ENCODE measurements around the gene ARRDC1.
"Not testable (repeated sequence)": the region's sequence is repeated elsewhere in the genome, so short reads cannot be mapped to it uniquely, and the experiment has no call there.

The ARRDC1 gene

DNA sequence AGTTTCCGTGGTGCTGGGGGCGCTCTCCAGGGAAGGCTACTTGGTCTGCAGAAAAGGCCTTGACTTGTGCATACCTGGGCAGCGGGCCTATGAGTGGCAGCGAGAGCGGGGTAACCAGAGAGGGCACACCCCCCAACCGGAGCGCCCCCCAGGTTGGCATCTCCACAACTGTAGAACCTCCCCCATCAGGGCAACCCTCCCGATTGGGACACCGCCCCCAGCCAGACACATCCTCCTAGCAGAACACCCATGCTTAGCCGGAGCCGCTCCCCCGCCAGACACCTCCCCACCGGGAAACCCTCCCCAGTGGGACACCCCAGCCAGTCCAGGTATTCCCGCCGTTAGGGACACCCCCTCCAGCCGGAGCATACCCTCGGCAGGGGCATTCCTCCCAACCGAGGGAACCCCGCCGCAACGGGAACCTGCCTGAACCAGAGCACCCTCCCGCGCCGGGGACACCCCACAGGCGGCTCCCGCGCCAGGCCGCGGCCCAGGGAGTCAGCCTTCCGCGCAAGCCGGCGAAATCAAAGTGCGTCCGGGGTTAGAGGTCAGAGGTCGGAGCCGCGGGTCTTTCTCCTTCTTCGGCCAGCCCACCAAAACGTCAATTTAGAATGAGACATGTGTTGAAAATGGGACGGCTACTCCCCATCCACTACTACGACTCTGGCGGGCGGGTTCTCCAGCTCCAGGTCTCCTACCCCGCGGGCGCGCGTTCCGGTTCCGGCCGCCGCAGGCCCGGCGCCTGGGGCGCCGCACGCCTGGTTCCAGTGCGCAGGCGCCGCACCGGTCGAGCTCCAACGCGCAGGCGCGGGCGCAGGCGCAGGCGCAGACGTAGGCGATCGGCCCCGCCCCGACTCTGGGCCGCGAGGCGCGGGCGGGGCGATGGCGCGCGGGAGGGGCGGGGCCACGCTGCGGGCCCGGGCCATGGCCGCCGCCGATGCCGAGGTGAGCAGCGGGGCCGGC is 12.9 kb downstream of the ARRDC1 start, which contains the start of gene EHMT1:
Gene EHMT1 (plus strand): TSS at position 901 of the 963 bp plus-strand sequence. CDS start 24 bp downstream, at position 925.
- Histone ChIP-seq H3K9me3 (ENCODE audit: control insufficient read depth, insufficient read depth, low read length) (no peaks in the 10 kb centered on the region), H3K9ac (ENCODE audit: low read depth, low read length) (peak within 1 kb of the TSS; percentile 89), H3K36me3 (ENCODE audit: control insufficient read depth, insufficient read depth, low read length) (peaks cover 29% of the 10 kb centered on the region), H3K27me3 (ENCODE audit: control insufficient read depth, insufficient read depth, low read length) (no peaks in the 10 kb centered on the region), H3K4me1 (ENCODE audit: control insufficient read depth, insufficient read depth, low read length) (peaks cover 7% of the 10 kb centered on the region), H3K4me3 (ENCODE audit: low read depth, low read length) (peak within 1 kb of the TSS; percentile 87)

DNA sequence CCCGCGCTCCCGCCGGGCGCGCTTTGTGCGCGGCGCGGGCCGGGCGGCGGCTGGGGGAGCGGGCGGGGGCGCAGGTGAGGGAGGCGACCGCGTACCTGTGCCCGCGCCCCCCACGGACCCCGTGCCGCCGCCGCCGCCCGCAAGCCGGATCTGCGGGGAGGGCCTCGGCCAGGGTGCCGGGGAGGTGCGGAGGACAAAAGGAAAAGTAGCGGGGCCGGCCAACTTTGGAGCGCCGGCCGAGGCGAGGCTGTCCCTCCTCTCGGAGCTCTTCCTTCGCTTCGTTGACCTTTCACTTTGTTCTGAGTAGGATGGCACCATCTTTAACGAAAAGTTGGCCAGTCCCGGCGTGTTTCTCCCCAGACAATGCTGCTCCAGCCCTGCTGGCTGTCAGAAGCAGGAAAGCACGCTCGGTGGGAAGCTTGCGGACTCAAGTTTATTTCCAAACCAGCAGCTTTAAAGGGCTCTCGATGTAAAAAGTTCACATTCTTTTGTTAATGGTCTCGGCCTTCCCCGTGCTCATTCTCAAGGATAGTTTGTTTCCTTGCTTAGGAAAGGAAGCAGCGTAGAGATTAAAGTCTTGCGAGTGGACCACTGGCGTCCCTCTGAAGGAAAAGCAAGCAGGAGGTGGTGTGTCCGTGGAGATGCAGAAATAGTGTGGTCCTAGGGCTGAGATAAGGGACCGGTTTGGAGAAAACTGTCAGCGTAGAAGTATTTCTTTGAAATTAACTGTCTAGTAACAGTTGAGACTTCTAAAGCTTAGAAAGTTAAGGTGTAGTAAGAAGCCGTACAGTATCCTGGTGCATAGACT is 14.0 kb downstream of the ARRDC1 start:
- Histone ChIP-seq H3K9ac (ENCODE audit: low read depth, low read length) (peak overlapping the region; percentile 89), H3K9me3 (ENCODE audit: control insufficient read depth, insufficient read depth, low read length) (no peaks in the 10 kb centered on the region), H3K4me1 (ENCODE audit: control insufficient read depth, insufficient read depth, low read length) (peaks cover 7% of the 10 kb centered on the region), H3K4me3 (ENCODE audit: low read depth, low read length) (peak overlapping the region; percentile 87), H3K27me3 (ENCODE audit: control insufficient read depth, insufficient read depth, low read length) (no peaks in the 10 kb centered on the region), H3K36me3 (ENCODE audit: control insufficient read depth, insufficient read depth, low read length) (peaks cover 19% of the 10 kb centered on the region)

DNA sequence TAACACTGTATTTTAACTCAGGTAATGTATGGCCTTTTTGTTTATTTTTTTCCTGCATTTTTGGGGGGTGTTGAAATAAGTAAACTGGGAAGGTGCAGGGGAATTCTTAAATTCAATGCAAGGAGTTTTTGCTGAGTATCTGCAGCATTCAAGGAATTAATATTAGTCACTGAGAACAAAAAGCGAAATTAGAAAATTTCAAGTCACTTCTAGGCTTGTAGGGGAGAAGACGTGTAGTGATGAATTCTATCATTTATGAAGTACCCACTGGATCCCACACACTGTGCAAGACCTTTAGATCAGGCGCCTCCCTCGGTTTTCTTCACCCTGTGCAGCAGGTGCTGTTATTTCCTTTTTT is 14.5 kb downstream of the ARRDC1 start:
- H3K4me3 ChIP-seq (ENCODE audit: low read depth, low read length) = peak overlapping the region; percentile 87
- H3K4me1 ChIP-seq (ENCODE audit: control insufficient read depth, insufficient read depth, low read length) = peaks cover 7% of the 10 kb centered on the region
- H3K36me3 ChIP-seq (ENCODE audit: control insufficient read depth, insufficient read depth, low read length) = peaks cover 15% of the 10 kb centered on the region
- no peaks in the 10 kb centered on the region for H3K27me3 ChIP-seq (ENCODE audit: control insufficient read depth, insufficient read depth, low read length)
- H3K9me3 ChIP-seq (ENCODE audit: control insufficient read depth, insufficient read depth, low read length) = no peaks in the 10 kb centered on the region
- H3K9ac ChIP-seq (ENCODE audit: low read depth, low read length) = peak overlapping the region; percentile 89

DNA sequence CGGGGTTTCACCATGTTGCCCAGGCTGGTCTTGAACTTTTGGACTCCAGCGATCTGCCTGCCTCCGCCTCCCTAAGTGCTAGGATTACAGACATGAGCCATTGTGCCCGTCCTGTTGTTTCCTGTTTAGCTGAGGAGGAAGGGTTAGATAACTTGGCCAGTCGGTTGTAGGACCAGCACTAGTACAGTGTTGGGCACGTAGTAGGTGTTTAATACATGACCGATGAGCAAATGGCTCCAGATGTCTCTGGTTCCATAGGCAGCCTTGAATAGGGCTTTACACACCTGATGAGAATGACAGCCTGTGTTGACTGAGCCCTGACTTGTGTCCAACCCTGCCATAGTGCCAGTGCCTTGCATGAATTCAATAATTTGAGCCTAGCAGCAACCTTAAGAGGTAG is 15.1 kb downstream of the ARRDC1 start:
- Histone ChIP-seq H3K27me3 (ENCODE audit: control insufficient read depth, insufficient read depth, low read length) (no peaks in the 10 kb centered on the region), H3K4me3 (ENCODE audit: low read depth, low read length) (peak overlapping the region; percentile 22), H3K36me3 (ENCODE audit: control insufficient read depth, insufficient read depth, low read length) (peaks cover 10% of the 10 kb centered on the region), H3K9ac (ENCODE audit: low read depth, low read length) (no peak overlapping the region), H3K4me1 (ENCODE audit: control insufficient read depth, insufficient read depth, low read length) (peaks cover 7% of the 10 kb centered on the region), H3K9me3 (ENCODE audit: control insufficient read depth, insufficient read depth, low read length) (no peaks in the 10 kb centered on the region)

DNA sequence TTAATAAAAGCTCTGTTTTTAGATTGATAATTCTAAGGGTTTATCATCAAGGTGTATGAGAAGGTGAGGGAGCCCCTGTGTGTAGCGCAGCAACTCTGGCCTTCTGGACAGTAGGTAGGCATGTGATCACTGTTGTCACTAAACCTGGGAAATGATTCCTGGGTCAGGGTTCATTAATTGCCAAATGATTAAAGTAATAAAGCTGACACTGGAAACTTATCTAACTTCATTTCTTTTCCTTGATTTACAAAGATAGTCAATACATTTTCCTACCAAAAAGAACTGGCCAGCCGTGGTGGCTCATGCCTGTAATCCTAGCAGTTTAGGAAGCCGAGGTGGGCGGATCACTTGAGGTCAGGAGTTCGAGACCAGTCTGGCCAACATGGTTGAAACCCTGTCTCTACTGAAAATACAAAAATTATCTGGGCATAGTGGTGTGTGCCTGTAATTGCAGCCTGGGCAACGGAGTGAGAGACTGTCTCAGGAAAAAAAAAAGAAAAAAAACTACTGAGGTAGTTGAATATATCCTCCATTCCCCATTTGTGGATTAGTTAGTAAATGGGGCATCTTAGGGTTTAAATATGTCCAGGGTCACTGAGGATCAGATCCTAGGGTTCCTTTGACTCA is 15.8 kb downstream of the ARRDC1 start:
- Histone ChIP-seq H3K9ac (ENCODE audit: low read depth, low read length) (no peak overlapping the region), H3K27me3 (ENCODE audit: control insufficient read depth, insufficient read depth, low read length) (no peaks in the 10 kb centered on the region), H3K36me3 (ENCODE audit: control insufficient read depth, insufficient read depth, low read length) (peaks cover 7% of the 10 kb centered on the region), H3K4me1 (ENCODE audit: control insufficient read depth, insufficient read depth, low read length) (peaks cover 7% of the 10 kb centered on the region), H3K4me3 (ENCODE audit: low read depth, low read length) (peak overlapping the region; percentile 22), H3K9me3 (ENCODE audit: control insufficient read depth, insufficient read depth, low read length) (no peaks in the 10 kb centered on the region)

DNA sequence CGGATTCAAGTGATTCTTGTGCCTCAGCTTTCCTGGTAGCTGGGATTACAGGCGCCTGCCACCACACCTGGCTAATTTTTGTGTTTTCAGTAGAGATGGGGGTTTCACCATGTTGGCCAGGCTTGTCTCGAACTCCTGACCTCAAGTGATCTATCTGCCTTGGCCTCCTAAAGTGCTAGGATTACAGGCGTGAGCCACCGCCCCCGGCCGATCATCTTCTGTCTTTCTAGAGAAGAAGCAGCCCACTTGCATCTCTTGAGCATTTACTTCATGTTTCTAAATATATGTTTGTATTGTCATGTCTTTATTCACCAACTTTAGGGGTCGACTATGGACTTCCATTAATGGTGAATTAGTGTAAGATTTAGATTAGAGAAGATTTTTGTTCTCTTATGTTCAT is 16.7 kb downstream of the ARRDC1 start:
- H3K9ac ChIP-seq (ENCODE audit: low read depth, low read length); H3K9me3 ChIP-seq (ENCODE audit: control insufficient read depth, insufficient read depth, low read length); H3K4me1 ChIP-seq (ENCODE audit: control insufficient read depth, insufficient read depth, low read length); H3K27me3 ChIP-seq (ENCODE audit: control insufficient read depth, insufficient read depth, low read length); H3K36me3 ChIP-seq (ENCODE audit: control insufficient read depth, insufficient read depth, low read length); H3K4me3 ChIP-seq (ENCODE audit: low read depth, low read length): not testable (repeated sequence)

DNA sequence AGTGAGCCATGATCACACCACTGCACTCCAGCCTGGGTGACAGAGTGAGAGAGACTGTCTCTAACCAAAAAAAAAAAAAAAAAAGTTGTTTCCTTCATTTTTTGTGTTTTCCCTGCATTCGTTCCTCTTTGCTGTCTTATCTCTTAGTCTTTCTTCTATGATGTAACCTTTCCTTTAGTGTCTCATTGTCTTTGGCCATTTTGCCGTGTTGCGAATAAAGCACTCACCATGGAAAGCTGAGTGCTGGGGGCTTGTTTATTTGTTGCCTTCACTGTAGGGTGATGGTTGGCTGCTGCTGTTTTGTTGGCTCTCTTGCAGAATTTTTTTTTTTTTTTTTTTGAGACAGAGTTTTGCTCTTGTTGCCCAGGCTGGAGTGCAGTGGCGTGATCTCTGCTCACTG is 21.0 kb downstream of the ARRDC1 start:
- H3K4me1 ChIP-seq (ENCODE audit: control insufficient read depth, insufficient read depth, low read length) = no peaks in the 10 kb centered on the region
- H3K36me3 ChIP-seq (ENCODE audit: control insufficient read depth, insufficient read depth, low read length) = no peaks in the 10 kb centered on the region

GRCh38 chr9:137627406-137627805 is 21.9 kb downstream of the ARRDC1 start:
- H3K27me3 ChIP-seq (ENCODE audit: control insufficient read depth, insufficient read depth, low read length); H3K4me3 ChIP-seq (ENCODE audit: low read depth, low read length); H3K9me3 ChIP-seq (ENCODE audit: control insufficient read depth, insufficient read depth, low read length); H3K4me1 ChIP-seq (ENCODE audit: control insufficient read depth, insufficient read depth, low read length); H3K9ac ChIP-seq (ENCODE audit: low read depth, low read length); H3K36me3 ChIP-seq (ENCODE audit: control insufficient read depth, insufficient read depth, low read length): not testable (repeated sequence)

More for the DNA sequence above, 21.0 kb downstream of the ARRDC1 start:
- no peaks in the 10 kb centered on the region for H3K9me3 ChIP-seq (ENCODE audit: control insufficient read depth, insufficient read depth, low read length)
- H3K4me3 ChIP-seq (ENCODE audit: low read depth, low read length) = no peak overlapping the region
- no peak overlapping the region for H3K9ac ChIP-seq (ENCODE audit: low read depth, low read length)
- H3K27me3 ChIP-seq (ENCODE audit: control insufficient read depth, insufficient read depth, low read length) = no peaks in the 10 kb centered on the region

GRCh38 chr9:137630126-137630525 is 24.6 kb downstream of the ARRDC1 start:
- Histone ChIP-seq H3K36me3 (ENCODE audit: control insufficient read depth, insufficient read depth, low read length) (no peaks in the 10 kb centered on the region), H3K4me3 (ENCODE audit: low read depth, low read length) (no peak overlapping the region), H3K4me1 (ENCODE audit: control insufficient read depth, insufficient read depth, low read length) (peaks cover 9% of the 10 kb centered on the region), H3K9ac (ENCODE audit: low read depth, low read length) (no peak overlapping the region), H3K9me3 (ENCODE audit: control insufficient read depth, insufficient read depth, low read length) (no peaks in the 10 kb centered on the region), H3K27me3 (ENCODE audit: control insufficient read depth, insufficient read depth, low read length) (no peaks in the 10 kb centered on the region)

- Histone ChIP-seq H3K9ac (ENCODE audit: low read depth, low read length) (no peak overlapping the region), H3K27me3 (ENCODE audit: control insufficient read depth, insufficient read depth, low read length) (no peaks in the 10 kb centered on the region), H3K9me3 (ENCODE audit: control insufficient read depth, insufficient read depth, low read length) (no peaks in the 10 kb centered on the region), H3K4me1 (ENCODE audit: control insufficient read depth, insufficient read depth, low read length) (peaks cover 9% of the 10 kb centered on the region), H3K36me3 (ENCODE audit: control insufficient read depth, insufficient read depth, low read length) (no peaks in the 10 kb centered on the region), H3K4me3 (ENCODE audit: low read depth, low read length) (no peak overlapping the region)
Observed at GRCh38 chr9:137630679-137631078, 25.2 kb downstream of the ARRDC1 start.

DNA sequence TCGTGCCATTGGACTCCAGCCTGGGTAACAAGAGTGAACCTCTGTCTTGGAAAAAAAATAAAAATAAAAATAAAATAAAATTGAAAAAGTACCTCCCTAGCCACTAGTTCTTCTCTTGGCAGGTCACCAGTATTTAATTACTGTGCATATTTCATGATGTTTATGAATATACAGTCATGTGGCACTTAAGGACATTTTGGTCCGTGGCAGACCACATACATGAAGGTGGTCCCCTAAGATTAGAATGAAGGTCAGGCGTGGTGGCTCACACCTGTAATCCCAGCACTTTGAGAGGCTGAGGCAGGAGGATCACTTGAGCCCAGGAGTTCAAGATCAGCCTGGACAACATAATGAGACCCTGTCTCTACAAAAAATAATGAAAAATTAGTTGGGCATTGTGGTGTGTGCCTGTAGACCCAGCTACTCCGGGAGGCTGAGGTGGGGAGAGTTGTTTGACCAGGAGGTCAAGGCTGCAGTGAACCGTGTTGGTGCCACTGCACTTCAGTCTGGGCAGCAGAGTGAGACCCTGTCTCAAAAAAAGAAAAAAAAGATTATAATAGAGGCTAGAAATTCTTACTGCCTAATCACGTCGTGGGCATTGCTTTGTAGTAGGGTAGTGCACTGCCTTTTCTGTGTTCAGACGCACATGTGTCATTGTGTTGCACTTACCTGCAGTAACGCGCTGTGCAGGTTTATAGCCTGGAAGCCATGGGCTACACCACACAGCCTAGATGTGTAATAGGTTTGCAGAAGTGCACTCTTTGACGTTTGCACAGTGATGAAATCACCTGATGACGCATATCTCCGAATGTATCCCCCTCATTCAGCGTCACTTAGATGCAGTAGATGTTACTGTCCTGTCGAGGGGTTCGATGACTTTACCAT is 26.1 kb downstream of the ARRDC1 start:
- Histone ChIP-seq H3K9ac (ENCODE audit: low read depth, low read length) (no peak overlapping the region), H3K27me3 (ENCODE audit: control insufficient read depth, insufficient read depth, low read length) (no peaks in the 10 kb centered on the region), H3K36me3 (ENCODE audit: control insufficient read depth, insufficient read depth, low read length) (no peaks in the 10 kb centered on the region), H3K9me3 (ENCODE audit: control insufficient read depth, insufficient read depth, low read length) (no peaks in the 10 kb centered on the region), H3K4me1 (ENCODE audit: control insufficient read depth, insufficient read depth, low read length) (peaks cover 9% of the 10 kb centered on the region), H3K4me3 (ENCODE audit: low read depth, low read length) (no peak overlapping the region)
